Measurements from ENCODE around the gene PPM1N. TPM values are rescaled to one million over a fixed set of nuclear protein-coding genes. Genes with fewer than 3 reads are reported as not detected.

Gene PPM1N
- total and polyA plus RNA-seq, 11 donors = 0.23 to 2.7 (median 0.65) TPM; not detected in 5

GRCh38 chr19:45492627-45493470 lies 5.4 kb upstream of the PPM1N start:
- ATAC-seq = peak; percentile 56 to 74 (median 66)
- H3K27ac ChIP-seq = peak overlapping the region in 11 of 12 donors; percentile 32 to 85 (median 74)

GRCh38 chr19:45494261-45494916 lies 3.9 kb upstream of the PPM1N start:
- Histone ChIP-seq H3K27ac (no peak overlapping the region), H3K36me3 (no peaks in the 10 kb centered on the region), H3K4me1 (peaks cover 7 to 51% (median 33%) of the 10 kb centered on the region in 12 donors), H3K27me3 (peaks cover 0 to 18% (median 4%) of the 10 kb centered on the region in 9 donors), H3K9me3 (no peaks in the 10 kb centered on the region), H3K4me3 (no peak overlapping the region)
- WGBS, 4 donors = 90 to 96% (median 93%) methylated on average over 33 to 39 of the region's 39 CpGs
- ATAC-seq (no peak), DNase-seq (no peak)
- intact Hi-C loops (cut with DNase I) = loop anchor here in 3 of 10 donors (5.0 to 10.0 kb wide), 2 partner anchors 148 to 150 kb away; no protein-coding TSS in a partner anchor
- TF ChIP-seq CTCF (IDR thresholded peaks at IDR 0.05) (no peak), POLR2A (IDR thresholded peaks at IDR 0.05) (no peak)

More at GRCh38 chr19:45492627-45493470, 5.4 kb upstream of the PPM1N start:
- Histone ChIP-seq H3K4me3 (peak overlapping the region; percentile 31 to 79 (median 64)), H3K4me1 (peaks cover 0 to 35% (median 19%) of the 10 kb centered on the region in 12 donors), H3K27me3 (peaks cover 0 to 4% (median 0%) of the 10 kb centered on the region in 9 donors), H3K9me3 (no peaks in the 10 kb centered on the region), H3K36me3 (peaks cover 0 to 7% (median 0%) of the 10 kb centered on the region in 9 donors)
- 8 to 20% (median 15%) methylated on average over 22 to 32 of the region's 32 CpGs for WGBS, 4 donors
- DNase-seq = peak; percentile 74 to 82 (median 78)
- TF ChIP-seq CTCF (IDR thresholded peaks at IDR 0.05) (no peak), POLR2A (IDR thresholded peaks at IDR 0.05) (peak in 1 of 2 donors; percentile 26)
- intact Hi-C loops (cut with DNase I) = loop anchor here in 3 of 10 donors (5.0 to 10.0 kb wide), 2 partner anchors 149 to 152 kb away; no protein-coding TSS in a partner anchor

- TF ChIP-seq POLR2A (IDR thresholded peaks at IDR 0.05) = no peak
- no peak for TF ChIP-seq CTCF (IDR thresholded peaks at IDR 0.05)
- Histone ChIP-seq H3K9me3 (no peaks in the 10 kb centered on the region), H3K36me3 (no peaks in the 10 kb centered on the region), H3K27me3 (peaks cover 0 to 23% (median 9%) of the 10 kb centered on the region in 9 donors), H3K4me3 (no peak overlapping the region), H3K4me1 (peaks cover 7 to 58% (median 34%) of the 10 kb centered on the region in 12 donors), H3K27ac (no peak overlapping the region)
- 85 to 90% (median 89%) methylated on average over 5 of the region's 5 CpGs for WGBS, 4 donors
- ATAC-seq (no peak), DNase-seq (no peak)
- intact Hi-C loops (cut with DNase I) = loop anchor here in 2 of 10 donors (10.0 kb wide), 1 partner anchor 150 kb away; no protein-coding TSS in a partner anchor
Observed at GRCh38 chr19:45495178-45495577, 3.1 kb upstream of the PPM1N start.
